NCI-H1436 treated with DMSO at 0.1 percent for 48 hours (cell line): Measurements from ENCODE around the gene PUS7L.
"Not testable (repeated sequence)": the region's sequence is repeated elsewhere in the genome, so short reads cannot be mapped to it uniquely, and the experiment has no call there.

ENCODE experiments used
- DNase-seq: peaks from one replicate; lab custom pipeline; 2025; lab: John Stamatoyannopoulos, UW

PUS7L gene, protein sequence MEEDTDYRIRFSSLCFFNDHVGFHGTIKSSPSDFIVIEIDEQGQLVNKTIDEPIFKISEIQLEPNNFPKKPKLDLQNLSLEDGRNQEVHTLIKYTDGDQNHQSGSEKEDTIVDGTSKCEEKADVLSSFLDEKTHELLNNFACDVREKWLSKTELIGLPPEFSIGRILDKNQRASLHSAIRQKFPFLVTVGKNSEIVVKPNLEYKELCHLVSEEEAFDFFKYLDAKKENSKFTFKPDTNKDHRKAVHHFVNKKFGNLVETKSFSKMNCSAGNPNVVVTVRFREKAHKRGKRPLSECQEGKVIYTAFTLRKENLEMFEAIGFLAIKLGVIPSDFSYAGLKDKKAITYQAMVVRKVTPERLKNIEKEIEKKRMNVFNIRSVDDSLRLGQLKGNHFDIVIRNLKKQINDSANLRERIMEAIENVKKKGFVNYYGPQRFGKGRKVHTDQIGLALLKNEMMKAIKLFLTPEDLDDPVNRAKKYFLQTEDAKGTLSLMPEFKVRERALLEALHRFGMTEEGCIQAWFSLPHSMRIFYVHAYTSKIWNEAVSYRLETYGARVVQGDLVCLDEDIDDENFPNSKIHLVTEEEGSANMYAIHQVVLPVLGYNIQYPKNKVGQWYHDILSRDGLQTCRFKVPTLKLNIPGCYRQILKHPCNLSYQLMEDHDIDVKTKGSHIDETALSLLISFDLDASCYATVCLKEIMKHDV

GRCh38 chr12:43758728-43759563 is at the start of gene PUS7L, which contains the start of gene IRAK4:
Gene PUS7L, minus strand, starts transcription at chr12:43758790. Its CDS starts 3,545 bp downstream, at chr12:43755245.
Gene IRAK4, plus strand, starts transcription at chr12:43758951. Its CDS starts 9,161 bp downstream, at chr12:43768112.
- DNase-seq = peak; percentile 75

- DNase-seq = no peak
Measured at GRCh38 chr12:43807386-43807785, 48.8 kb upstream of the PUS7L start.

DNA sequence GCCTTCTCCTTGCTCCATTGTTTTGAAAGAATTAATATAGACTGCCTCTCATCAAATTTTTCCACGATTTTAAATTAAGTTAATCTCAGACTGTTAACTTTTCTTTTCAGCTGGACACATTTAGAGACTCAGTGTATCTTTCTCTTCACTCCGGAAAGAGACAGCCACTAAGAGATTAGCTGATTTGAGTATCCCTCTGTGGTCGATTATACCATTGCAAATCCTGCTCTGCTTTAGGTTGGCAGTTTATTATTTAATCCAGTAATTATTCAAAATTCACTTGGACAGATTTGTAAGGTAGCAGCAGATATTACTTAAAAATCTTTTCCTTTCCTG is 48.1 kb upstream of the PUS7L start:
- DNase-seq = no peak

- no peak for DNase-seq
Measured at GRCh38 chr12:43805860-43806736, 47.5 kb upstream of the PUS7L start, which contains the start of gene TWF1. Gene TWF1, minus strand, starts transcription at chr12:43806317. Its CDS starts 72 bp downstream, at chr12:43806245.

DNA sequence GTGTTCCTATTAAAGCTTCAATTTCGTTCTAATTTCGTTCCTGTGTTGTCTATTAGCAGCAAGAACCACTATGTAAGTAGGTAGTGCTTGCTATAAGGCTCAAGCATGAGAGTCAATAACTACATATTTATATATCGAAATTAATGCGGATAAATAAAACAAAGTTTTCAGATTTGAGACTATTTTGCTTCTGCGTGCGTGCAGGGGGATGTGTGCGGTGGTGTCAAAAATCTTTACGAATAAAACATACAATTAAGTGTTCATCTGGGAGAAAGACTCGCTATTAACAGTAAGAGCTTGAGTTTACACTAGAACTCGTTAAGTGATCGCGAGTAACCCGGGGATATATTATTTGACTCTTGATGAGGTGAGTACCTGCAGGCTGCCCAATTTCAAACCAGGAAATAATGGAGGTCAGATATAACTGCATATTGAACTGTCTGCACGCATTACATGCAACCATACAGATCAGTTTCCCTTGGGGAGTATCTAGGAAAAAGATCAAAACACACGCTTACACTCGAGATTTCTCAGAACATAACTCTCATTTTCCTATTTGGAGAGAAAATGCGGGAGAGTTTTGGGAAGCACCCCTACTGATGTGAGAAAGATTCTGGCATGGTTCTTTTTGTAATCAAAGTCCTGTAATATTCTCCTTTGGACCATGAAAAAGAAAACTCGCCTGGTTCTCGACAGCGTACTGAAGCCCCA is 46.7 kb upstream of the PUS7L start:
- DNase-seq = no peak

DNA sequence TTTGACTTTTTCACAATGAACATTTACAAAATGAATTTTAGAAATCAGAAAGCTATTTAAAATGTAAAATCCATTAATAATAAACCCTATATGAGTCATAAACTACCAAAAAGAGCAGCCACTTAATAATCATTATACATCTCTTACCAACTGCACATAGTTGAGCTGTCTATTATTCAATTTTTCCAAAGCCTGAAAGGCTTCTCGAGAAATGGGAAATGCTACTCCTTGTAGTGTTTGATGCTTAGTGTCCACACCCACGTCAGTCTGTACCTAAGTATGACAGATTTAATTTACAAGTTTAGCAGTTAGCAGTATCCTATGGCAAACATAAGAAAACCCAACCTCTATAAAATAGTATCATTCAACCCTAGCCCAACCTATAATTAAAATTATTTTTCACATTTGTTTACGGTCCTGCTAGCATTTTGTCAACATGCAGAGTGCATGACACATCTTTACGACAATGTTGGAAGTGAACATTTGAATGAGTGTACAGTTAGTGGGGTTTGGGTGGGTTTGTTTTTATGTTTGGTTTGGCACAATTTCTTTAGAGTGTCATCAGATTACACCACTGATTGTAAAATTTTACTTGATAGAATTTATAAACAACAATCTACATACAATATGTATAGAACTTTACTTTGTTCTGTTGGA is 39.1 kb upstream of the PUS7L start:
- DNase-seq = no peak

DNA sequence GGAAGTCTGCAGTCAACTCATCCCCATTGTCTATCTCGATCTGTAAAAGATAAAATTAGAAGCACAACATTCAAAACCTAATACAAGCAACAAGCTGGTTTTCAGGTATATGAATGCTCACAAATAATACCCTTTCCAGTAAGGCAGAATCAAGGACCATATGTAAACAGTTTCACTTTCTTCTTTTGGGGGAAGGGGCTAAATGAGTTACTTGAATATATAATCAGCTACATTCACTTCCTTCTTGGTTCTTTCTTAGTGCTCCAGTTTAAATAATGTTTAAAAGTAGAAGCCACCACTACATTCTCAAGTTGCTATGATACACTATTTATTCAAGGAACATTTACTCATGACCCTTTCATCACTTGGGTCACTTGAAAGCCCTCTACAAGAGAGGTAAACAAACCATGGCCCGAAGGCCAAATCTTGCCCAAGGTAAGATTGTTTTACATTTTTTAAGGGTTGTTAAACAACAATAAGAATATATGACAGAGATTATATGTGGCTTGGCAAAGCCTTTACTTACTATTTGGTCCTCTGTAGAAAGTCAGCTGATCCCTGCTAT is 37.2 kb upstream of the PUS7L start:
- no peak for DNase-seq

- no peak for DNase-seq
Measured at GRCh38 chr12:43789941-43790340, 31.4 kb upstream of the PUS7L start.

- DNase-seq = no peak
Measured at GRCh38 chr12:43786899-43787693, 28.5 kb upstream of the PUS7L start.

DNA sequence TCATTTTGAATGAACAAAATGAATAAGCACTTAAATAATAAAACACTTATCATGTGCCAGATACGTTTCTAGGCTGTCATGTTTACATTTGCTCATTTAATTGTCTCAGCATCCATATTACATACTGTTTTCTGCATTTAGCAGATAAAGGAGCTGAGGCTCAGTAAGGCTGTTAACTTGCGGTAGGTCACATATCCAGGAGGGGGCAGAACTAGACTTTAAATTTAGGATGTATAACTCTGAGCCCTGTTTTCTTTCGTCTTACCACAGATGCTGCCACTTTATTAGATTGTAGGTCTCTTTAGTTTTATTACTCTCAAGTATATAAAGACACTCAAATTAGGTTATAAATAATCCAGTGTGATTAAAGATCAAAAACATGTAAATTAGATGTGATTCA is 17.9 kb upstream of the PUS7L start:
- no peak for DNase-seq

GRCh38 chr12:43766291-43766690 is 7.7 kb upstream of the PUS7L start:
- no peak for DNase-seq

DNA sequence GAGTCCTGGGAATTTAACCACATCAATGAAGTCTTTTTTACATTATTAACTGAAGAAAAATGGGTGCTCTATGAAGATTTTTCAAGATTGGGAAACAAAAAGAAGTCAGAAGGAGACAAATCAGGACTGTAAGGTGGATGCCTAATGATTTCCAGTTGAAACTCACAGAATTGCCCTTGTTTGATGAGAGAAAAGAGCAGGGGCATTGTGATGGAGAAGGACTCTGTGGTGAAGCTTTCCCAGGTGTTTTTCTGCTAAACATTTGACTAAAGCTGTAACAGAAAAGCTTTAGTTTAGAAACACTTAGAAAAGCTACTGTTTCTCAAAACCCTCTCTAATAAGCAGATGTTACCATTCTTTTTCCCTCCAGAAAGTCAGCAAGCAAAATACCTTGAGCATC is 5.9 kb upstream of the PUS7L start:
- DNase-seq = no peak

GRCh38 chr12:43763769-43764168 is 5.2 kb upstream of the PUS7L start:
- DNase-seq = no peak

- DNase-seq = no peak
Measured at GRCh38 chr12:43762596-43762995, 4.0 kb upstream of the PUS7L start.

GRCh38 chr12:43761500-43761899 is 2.9 kb upstream of the PUS7L start:
- no peak for DNase-seq

DNA sequence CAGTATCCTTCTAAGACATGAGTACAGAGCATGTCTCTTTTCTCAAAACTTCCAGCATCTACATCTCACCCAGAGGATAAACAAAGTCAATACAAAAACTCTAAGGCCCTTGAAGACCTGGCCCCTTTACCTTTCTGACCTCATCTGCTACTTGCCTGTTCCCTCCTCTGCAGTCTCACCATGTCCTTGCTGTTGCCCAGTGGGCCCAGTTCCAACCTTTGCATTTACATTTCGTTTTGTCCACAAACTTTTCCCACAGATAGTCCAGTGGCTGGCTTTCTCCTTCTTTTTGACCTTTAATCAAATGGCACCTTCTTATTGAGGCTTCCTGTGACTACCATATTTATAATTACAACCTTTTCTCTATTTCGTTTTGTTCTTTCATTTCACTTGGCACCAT is 1.8 kb upstream of the PUS7L start:
- no peak for DNase-seq

- DNase-seq = no peak
Measured at GRCh38 chr12:43758247-43758727, 303 bp downstream of the PUS7L start.

- DNase-seq = no peak
Measured at GRCh38 chr12:43754015-43754414, 4.6 kb downstream of the PUS7L start.

DNA sequence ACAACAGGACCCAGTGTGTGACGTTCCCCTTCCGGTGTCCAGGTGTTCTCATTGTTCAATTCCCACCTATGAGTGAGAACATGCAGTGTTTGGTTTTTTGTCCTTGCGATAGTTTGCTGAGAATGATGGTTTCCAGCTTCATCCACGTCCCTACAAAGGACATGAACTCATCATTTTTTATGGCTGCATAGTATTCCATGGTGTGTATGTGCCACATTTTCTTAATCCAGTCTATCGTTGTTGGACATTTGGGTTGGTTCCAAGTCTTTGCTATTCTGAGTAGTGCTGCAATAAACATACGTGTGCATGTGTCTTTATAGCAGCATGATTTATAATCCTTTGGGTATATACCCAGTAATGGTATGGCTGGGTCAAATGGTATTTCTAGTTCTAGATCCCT is 7.2 kb downstream of the PUS7L start:
- not testable (repeated sequence) for DNase-seq
